K562 (cell line): ENCODE data around the gene FAM120AOS. TPM values are rescaled to one million over a fixed set of nuclear protein-coding genes. Genes with fewer than 3 reads are reported as not detected.
A peak's percentile ranks its signal among the peaks of the same experiment; 100 is the strongest.

Experiments used
- ZNF12 ChIP-seq: sonication (generic); formaldehyde crosslinking; IDR thresholded peaks from 2 replicates; pipeline ENCODE4 v1.4.0; 2020; ENCODE audit warnings: mild to moderate bottlenecking, missing genetic modification reagents
- ZNF583 ChIP-seq: fragments of 250-450 bp; sonication (Bioruptor Pico); IDR thresholded peaks from 2 replicates; pipeline ENCODE4 v1.4.0; 2020
- polyA plus RNA-seq, 8 experiments: library from polyadenylated mRNA; depleted of rRNA in 4 of 8; stranded (reverse) in 5 of 8; unstranded in 3 of 8; fragments of >200 nt; fragmentation: Nextera tagmentation in 2 of 8; fragmentation: Illumina TruSeq in 1 of 8; extraction: Ambion mirVana in 2 of 8; extraction: Trizol in 1 of 8; gene quantifications; 2 replicates each; pipeline versions ENCODE4 v1.2.1 to v1.2.3, GENCODE V29; 2011 to 2014; ENCODE audit warnings: inconsistent platforms in 1 of 8, missing spikeins in 1 of 8
- total RNA-seq, 7 experiments: library from RNA; depleted of rRNA in 6 of 7; stranded (reverse); fragments of >200 nt in 6 of 7; fragmentation: Illumina TruSeq in 2 of 7; extraction: Trizol in 2 of 7; gene quantifications; 2 replicates each; pipeline versions ENCODE4 v1.2.1 to v1.2.3, GENCODE V29; 2011 to 2021; ENCODE audit warnings: low replicate concordance in 1 of 7
- TF ChIP-seq, protein P1 (sequence below): fragments of 250-450 bp; sonication (Bioruptor Pico); IDR thresholded peaks from 2 replicates; pipeline ENCODE4 v1.4.0; 2020
- TF ChIP-seq, protein P2 (sequence below): IDR thresholded peaks from 2 replicates; pipeline ENCODE4 v1.6.1; 2011; ENCODE audit not compliant: insufficient read length; ENCODE audit errors: extremely low read depth
- TF ChIP-seq, protein P3 (sequence below), 2 experiments: IDR thresholded peaks in 1 of 2; conservative IDR thresholded peaks in 1 of 2; 2 replicates each; pipeline ENCODE4 v1.6.1; 2016; ENCODE audit warnings: low read depth in 2 of 2, mild to moderate bottlenecking in 1 of 2, missing compliant biosample characterization in 1 of 2, missing genetic modification characterization in 1 of 2, moderate library complexity in 1 of 2

FAM120AOS gene
- total and polyA plus RNA-seq, 9 of the 15 experiments (the other 6 are each of a cell fraction or from before 2014, with no cell fraction given), result 18.8 to 53.4 (median 41.4) TPM

DNA sequence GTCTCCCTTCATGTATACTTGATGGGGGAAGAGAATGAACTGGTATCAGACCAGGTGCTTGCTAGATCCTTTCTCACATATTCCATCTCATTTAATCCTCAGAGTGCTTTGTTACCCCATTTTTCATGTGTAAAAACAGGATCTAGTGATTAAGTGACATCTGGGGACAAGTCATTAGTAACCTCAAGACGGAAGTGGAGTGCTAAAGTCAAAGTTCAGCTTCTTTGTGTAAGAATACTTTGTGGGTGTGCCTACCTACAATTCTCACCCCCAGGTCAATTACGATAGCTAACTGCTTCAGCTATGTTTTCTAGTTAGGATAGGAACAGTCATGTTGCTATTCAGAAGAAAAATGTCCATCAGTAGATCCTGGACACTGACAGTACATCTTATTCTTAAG lies 3.1 kb upstream of the FAM120AOS start (continued):
- TF ChIP-seq ZNF12 (no peak), ZNF583 (CRISPR knock-in tag) (no peak)
- TF ChIP-seq, protein P1, sequence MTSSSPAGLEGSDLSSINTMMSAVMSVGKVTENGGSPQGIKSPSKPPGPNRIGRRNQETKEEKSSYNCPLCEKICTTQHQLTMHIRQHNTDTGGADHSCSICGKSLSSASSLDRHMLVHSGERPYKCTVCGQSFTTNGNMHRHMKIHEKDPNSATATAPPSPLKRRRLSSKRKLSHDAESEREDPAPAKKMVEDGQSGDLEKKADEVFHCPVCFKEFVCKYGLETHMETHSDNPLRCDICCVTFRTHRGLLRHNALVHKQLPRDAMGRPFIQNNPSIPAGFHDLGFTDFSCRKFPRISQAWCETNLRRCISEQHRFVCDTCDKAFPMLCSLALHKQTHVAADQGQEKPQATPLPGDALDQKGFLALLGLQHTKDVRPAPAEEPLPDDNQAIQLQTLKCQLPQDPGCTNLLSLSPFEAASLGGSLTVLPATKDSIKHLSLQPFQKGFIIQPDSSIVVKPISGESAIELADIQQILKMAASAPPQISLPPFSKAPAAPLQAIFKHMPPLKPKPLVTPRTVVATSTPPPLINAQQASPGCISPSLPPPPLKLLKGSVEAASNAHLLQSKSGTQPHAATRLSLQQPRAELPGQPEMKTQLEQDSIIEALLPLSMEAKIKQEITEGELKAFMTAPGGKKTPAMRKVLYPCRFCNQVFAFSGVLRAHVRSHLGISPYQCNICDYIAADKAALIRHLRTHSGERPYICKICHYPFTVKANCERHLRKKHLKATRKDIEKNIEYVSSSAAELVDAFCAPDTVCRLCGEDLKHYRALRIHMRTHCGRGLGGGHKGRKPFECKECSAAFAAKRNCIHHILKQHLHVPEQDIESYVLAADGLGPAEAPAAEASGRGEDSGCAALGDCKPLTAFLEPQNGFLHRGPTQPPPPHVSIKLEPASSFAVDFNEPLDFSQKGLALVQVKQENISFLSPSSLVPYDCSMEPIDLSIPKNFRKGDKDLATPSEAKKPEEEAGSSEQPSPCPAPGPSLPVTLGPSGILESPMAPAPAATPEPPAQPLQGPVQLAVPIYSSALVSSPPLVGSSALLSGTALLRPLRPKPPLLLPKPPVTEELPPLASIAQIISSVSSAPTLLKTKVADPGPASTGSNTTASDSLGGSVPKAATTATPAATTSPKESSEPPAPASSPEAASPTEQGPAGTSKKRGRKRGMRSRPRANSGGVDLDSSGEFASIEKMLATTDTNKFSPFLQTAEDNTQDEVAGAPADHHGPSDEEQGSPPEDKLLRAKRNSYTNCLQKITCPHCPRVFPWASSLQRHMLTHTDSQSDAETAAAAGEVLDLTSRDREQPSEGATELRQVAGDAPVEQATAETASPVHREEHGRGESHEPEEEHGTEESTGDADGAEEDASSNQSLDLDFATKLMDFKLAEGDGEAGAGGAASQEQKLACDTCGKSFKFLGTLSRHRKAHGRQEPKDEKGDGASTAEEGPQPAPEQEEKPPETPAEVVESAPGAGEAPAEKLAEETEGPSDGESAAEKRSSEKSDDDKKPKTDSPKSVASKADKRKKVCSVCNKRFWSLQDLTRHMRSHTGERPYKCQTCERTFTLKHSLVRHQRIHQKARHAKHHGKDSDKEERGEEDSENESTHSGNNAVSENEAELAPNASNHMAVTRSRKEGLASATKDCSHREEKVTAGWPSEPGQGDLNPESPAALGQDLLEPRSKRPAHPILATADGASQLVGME (CRISPR knock-in tag), result no peak
- TF ChIP-seq, protein P2, sequence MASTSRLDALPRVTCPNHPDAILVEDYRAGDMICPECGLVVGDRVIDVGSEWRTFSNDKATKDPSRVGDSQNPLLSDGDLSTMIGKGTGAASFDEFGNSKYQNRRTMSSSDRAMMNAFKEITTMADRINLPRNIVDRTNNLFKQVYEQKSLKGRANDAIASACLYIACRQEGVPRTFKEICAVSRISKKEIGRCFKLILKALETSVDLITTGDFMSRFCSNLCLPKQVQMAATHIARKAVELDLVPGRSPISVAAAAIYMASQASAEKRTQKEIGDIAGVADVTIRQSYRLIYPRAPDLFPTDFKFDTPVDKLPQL, result no peak
- TF ChIP-seq, protein P3, sequence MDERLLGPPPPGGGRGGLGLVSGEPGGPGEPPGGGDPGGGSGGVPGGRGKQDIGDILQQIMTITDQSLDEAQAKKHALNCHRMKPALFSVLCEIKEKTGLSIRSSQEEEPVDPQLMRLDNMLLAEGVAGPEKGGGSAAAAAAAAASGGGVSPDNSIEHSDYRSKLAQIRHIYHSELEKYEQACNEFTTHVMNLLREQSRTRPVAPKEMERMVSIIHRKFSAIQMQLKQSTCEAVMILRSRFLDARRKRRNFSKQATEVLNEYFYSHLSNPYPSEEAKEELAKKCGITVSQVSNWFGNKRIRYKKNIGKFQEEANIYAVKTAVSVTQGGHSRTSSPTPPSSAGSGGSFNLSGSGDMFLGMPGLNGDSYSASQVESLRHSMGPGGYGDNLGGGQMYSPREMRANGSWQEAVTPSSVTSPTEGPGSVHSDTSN (CRISPR knock-in tag; IDR thresholded peaks at IDR 0.05; ENCODE audit: low read depth), result no peak
- TF ChIP-seq, protein P3 (tag; conservative IDR thresholded peaks at IDR 0.05; ENCODE audit: low read depth), result peak; percentile 69
